K562 (cell line): ENCODE data around the gene TNFAIP8L1. TPM values are rescaled to one million over a fixed set of nuclear protein-coding genes. Genes with fewer than 3 reads are reported as not detected.

ENCODE experiments used
- ATAC-seq: fragments of 200-7000 bp; cut with Tn5 transposase; 3 replicates; pipeline ENCODE4 v1.9.1; 2020; ENCODE audit warnings: moderate library complexity
- BruUV-seq: library from RNA; stranded (reverse); fragments of 400-500 nt; replicated peaks from 2 replicates; lab custom pipeline; 2021; lab: Mats Ljungman, UMichigan
- CTCF ChIA-PET: fragments of 300-600 bp; formaldehyde crosslinking; extraction: SDS; loops from one replicate; lab custom pipeline; 2021; ENCODE audit warnings: low intra/inter-chr PET ratio; lab: Yijun Ruan, JAX
- POLR2A ChIA-PET: fragments of 300-600, 350-650 bp; sonication (Branson Sonifier 250); formaldehyde crosslinking; extraction: SDS; loops from one replicate; lab custom pipeline; 2021; ENCODE audit warnings: antibody characterized with exemption, inconsistent platforms; lab: Yijun Ruan, JAX
- DNase-seq, 4 experiments: peaks; one replicate each; pipeline versions ENCODE4 v3.0.0 to v3.0.0-alpha.2; 2011 to 2018; ENCODE audit warnings: low spot score in 3 of 4, mixed read lengths in 3 of 4; ENCODE audit errors: extremely low read depth in 1 of 4
- FAIRE-seq: peaks from 2 replicates; lab custom pipeline; 2011; peaks lifted over from hg19 to GRCh38; lab: Jason Lieb, UNC
- H2AFZ ChIP-seq: 2 replicates; pipeline ENCODE4 v1.6.0; 2011; ENCODE audit warnings: low read depth, low read length, control low read depth, inconsistent platforms
- H3K27ac ChIP-seq: fragments of 200-600 bp; 3 replicates; pipeline ENCODE4 v1.8.0; 2011; ENCODE audit warnings: low read depth, mild to moderate bottlenecking, control low read depth, inconsistent platforms, low read length, moderate library complexity, mixed read lengths; ENCODE audit errors: extremely low read depth
- H3K27me3 ChIP-seq, 2 experiments: fragments of 300-600 bp in 1 of 2; 2 replicates in 1 of 2; 3 replicates in 1 of 2; pipeline versions ENCODE4 v1.6.0 to v1.8.0; 2011; ENCODE audit warnings: inconsistent platforms in 2 of 2, low read length in 2 of 2, mild to moderate bottlenecking in 1 of 2, mixed read lengths in 1 of 2, moderate library complexity in 1 of 2; ENCODE audit not compliant: control insufficient read depth in 2 of 2, insufficient read depth in 2 of 2
- H3K36me3 ChIP-seq: fragments of 300-600 bp; 3 replicates; pipeline ENCODE4 v1.8.0; 2011; ENCODE audit warnings: mild to moderate bottlenecking, low read length, inconsistent platforms; ENCODE audit not compliant: control insufficient read depth, insufficient read depth
- H3K4me1 ChIP-seq, 2 experiments: fragments of 200-600 bp in 1 of 2; replicated peaks in 1 of 2; 2 replicates in 1 of 2; 3 replicates in 1 of 2; pipeline versions ENCODE4 v1.5.1 to v1.8.0; 2011; ENCODE audit warnings: inconsistent platforms in 2 of 2, low read length in 2 of 2, mild to moderate bottlenecking in 1 of 2, mixed read lengths in 1 of 2, moderate library complexity in 1 of 2; ENCODE audit not compliant: control insufficient read depth in 2 of 2, insufficient read depth in 2 of 2
- H3K4me2 ChIP-seq: 2 replicates; pipeline ENCODE4 v1.6.1; 2011; ENCODE audit warnings: low read length, control low read depth, inconsistent platforms, mixed read lengths; ENCODE audit not compliant: insufficient read depth
- H3K4me3 ChIP-seq: fragments of 200-600 bp; sonication (generic), shearing (Covaris generic); 2 replicates; pipeline ENCODE4 v1.5.1; 2016; ENCODE audit warnings: control low read depth, inconsistent platforms
- H3K79me2 ChIP-seq: fragments of 200-600 bp; 3 replicates; pipeline ENCODE4 v1.8.0; 2011; ENCODE audit warnings: low read length, inconsistent platforms; ENCODE audit not compliant: control insufficient read depth, insufficient read depth
- H3K9ac ChIP-seq, 2 experiments: 2 replicates each; pipeline versions ENCODE4 v1.6.0 to v1.6.1; 2011; ENCODE audit warnings: low read depth in 2 of 2, low read length in 2 of 2, control low read depth in 1 of 2, inconsistent platforms in 1 of 2, mild to moderate bottlenecking in 1 of 2, mixed read lengths in 1 of 2; ENCODE audit not compliant: insufficient read depth in 1 of 2
- H3K9me1 ChIP-seq: one replicate; pipeline ENCODE4 v1.6.0; 2011; ENCODE audit warnings: inconsistent platforms, mild to moderate bottlenecking, low read length, moderate library complexity; ENCODE audit not compliant: control insufficient read depth, insufficient read depth
- H3K9me3 ChIP-seq: replicated peaks from 2 replicates; pipeline ENCODE4 v1.5.1; 2011; ENCODE audit warnings: low read depth, low read length, inconsistent platforms; ENCODE audit not compliant: control insufficient read depth, insufficient read depth
- H4K20me1 ChIP-seq: replicated peaks from 2 replicates; pipeline ENCODE4 v1.6.1; 2011; ENCODE audit warnings: low read length, inconsistent platforms, mixed read lengths; ENCODE audit not compliant: control insufficient read depth, insufficient read depth
- POU5F1 ChIP-seq: fragments of 150-350 bp; IDR thresholded peaks from 2 replicates; pipeline ENCODE4 v1.6.1; 2014; ENCODE audit warnings: borderline replicate concordance, low read length, low read depth, mild to moderate bottlenecking; ENCODE audit not compliant: partially characterized antibody
- PRDM10 ChIP-seq: fragments of 450-650 bp; IDR thresholded peaks from 2 replicates; pipeline ENCODE4 v1.6.1; 2018; ENCODE audit not compliant: partially characterized antibody
- SMARCE1 ChIP-seq: fragments of 450-650 bp; IDR thresholded peaks from 2 replicates; pipeline ENCODE4 v1.7.1; 2016; ENCODE audit warnings: mild to moderate bottlenecking
- WGBS: fragments of 100-300 bp; shearing (Covaris generic); methylation state at CpG from one replicate; pipeline ENCODE4 v1.1.6; 2016; ENCODE audit warnings: low coverage, mixed read lengths; ENCODE audit not compliant: insufficient coverage; ENCODE audit errors: missing lambda C conversion rate; 5-methylcytosine and 5-hydroxymethylcytosine counted together
- in situ Hi-C: fragments of 300-500 bp; cut with MboI; formaldehyde crosslinking; loops from 4 replicates; pipeline ENCODE4 v1.15.0; 2018; ENCODE audit warnings: inconsistent platforms, mixed read lengths
- intact Hi-C: fragments of 100-400 bp; cut with micrococcal nuclease; formaldehyde crosslinking; loops from 2 replicates; pipeline ENCODE4 v1.14.2; 2022
- polyA plus RNA-seq, 8 experiments: library from polyadenylated mRNA; depleted of rRNA in 4 of 8; stranded (reverse) in 5 of 8; unstranded in 3 of 8; fragments of >200 nt; fragmentation: Nextera tagmentation in 2 of 8; fragmentation: Illumina TruSeq in 1 of 8; extraction: Ambion mirVana in 2 of 8; extraction: Trizol in 1 of 8; gene quantifications; 2 replicates each; pipeline versions ENCODE4 v1.2.1 to v1.2.3, GENCODE V29; 2011 to 2014; ENCODE audit warnings: inconsistent platforms in 1 of 8, missing spikeins in 1 of 8
- total RNA-seq, 7 experiments: library from RNA; depleted of rRNA in 6 of 7; stranded (reverse); fragments of >200 nt in 6 of 7; fragmentation: Illumina TruSeq in 2 of 7; extraction: Trizol in 2 of 7; gene quantifications; 2 replicates each; pipeline versions ENCODE4 v1.2.1 to v1.2.3, GENCODE V29; 2011 to 2021; ENCODE audit warnings: low replicate concordance in 1 of 7

Gene TNFAIP8L1
- total and polyA plus RNA-seq, 9 of the 15 experiments (the other 6 are each of a cell fraction or from before 2014, with no cell fraction given): 0.69 to 9.3 (median 4.9) TPM

- no peaks in the 10 kb centered on the region for H3K79me2 ChIP-seq
- peaks cover 87% of the 10 kb centered on the region; the same call in 2 of the 3 replicates for H3K36me3 ChIP-seq
- FAIRE-seq: no peak
These were observed 53.1 kb downstream of the TNFAIP8L1 start for GRCh38 chr19:4692251-4693077.

More at GRCh38 chr19:4692251-4693077, 53.1 kb downstream of the TNFAIP8L1 start:
- Histone ChIP-seq H3K9ac (peak overlapping the region in 1 of 2 experiments; percentile 1; a peak in 1 of 4 replicates), H3K9me1 (peaks cover under 1% of the 10 kb centered on the region), H4K20me1 (no peaks in the 10 kb centered on the region), H3K4me3 (no peak overlapping the region), H3K4me2 (no peak overlapping the region)
- CTCF ChIA-PET: no interaction called here
- no peak for ATAC-seq
- intact Hi-C loops: no loop called here
- no peak for DNase-seq
- TF ChIP-seq PRDM10 (peak; percentile 23), SMARCE1 (no peak), POU5F1 (no peak)
- TF ChIP-seq, all 486 proteins: peak for 1
- H3K27ac ChIP-seq: no peak overlapping the region
- WGBS: 90% methylated on average over 22 of the region's 27 CpGs
- H3K27me3 ChIP-seq: no peaks in the 10 kb centered on the region
- no peaks in the 10 kb centered on the region for H3K9me3 ChIP-seq
- H2AFZ ChIP-seq: no peak overlapping the region
- H3K4me1 ChIP-seq: peaks cover 0 to 33% of the 10 kb centered on the region in 2 experiments; a peak in 2 of 5 replicates
- POLR2A ChIA-PET: interaction anchor here (0.5 kb wide), 1 partner anchor 13 kb away, joined by 3 read pairs; no protein-coding TSS in a partner anchor
- BruUV-seq: no TSS peak
- in situ Hi-C loops: no loop called here
